Measurements from ENCODE around the gene ADGRG6.
"Not testable (repeated sequence)": the region's sequence is repeated elsewhere in the genome, so short reads cannot be mapped to it uniquely, and the experiment has no call there.

ADGRG6 gene

GRCh38 chr6:142301651-142302391, at the start of gene ADGRG6:
TSS of gene ADGRG6 (plus strand) at chr6:142302007. CDS start at chr6:142302330, 323 bp downstream.
- DNase-seq (ENCODE audit: low read depth in 4 of 4, low spot score in 1 of 4): peak in 2 of 4 experiments; percentile 28 to 43

- DNase-seq (ENCODE audit: low read depth in 4 of 4, low spot score in 1 of 4): no peak
Measured at GRCh38 chr6:142254513-142254912, 47.3 kb upstream of the ADGRG6 start.

- DNase-seq (ENCODE audit: low read depth in 4 of 4, low spot score in 1 of 4): no peak
Measured at GRCh38 chr6:142255785-142256184, 46.0 kb upstream of the ADGRG6 start.

- DNase-seq (ENCODE audit: low read depth in 4 of 4, low spot score in 1 of 4): no peak
Measured at GRCh38 chr6:142258305-142258704, 43.5 kb upstream of the ADGRG6 start.

- DNase-seq (ENCODE audit: low read depth in 4 of 4, low spot score in 1 of 4): no peak
Measured at GRCh38 chr6:142258757-142259156, 43.0 kb upstream of the ADGRG6 start.

GRCh38 chr6:142260748-142261147, 41.1 kb upstream of the ADGRG6 start:
- DNase-seq (ENCODE audit: low read depth in 4 of 4, low spot score in 1 of 4): no peak

DNA sequence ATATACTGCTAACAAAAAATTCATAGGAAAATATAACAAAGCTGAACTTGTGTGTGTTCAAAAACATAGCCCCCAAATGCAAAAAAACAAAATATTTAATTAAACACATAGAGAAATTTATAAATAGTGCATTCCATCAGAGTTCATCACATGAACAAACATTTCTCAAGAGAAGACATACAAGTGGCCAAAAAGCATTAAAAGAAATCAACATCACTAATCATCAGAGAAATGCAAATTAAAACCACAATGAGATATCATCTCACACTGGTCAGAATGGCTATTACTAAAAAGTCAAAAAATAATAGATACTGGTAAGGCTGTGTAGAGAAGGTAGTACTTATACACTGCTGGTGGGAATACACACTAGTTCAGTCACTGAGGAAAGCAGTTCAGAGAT, 39.6 kb upstream of the ADGRG6 start:
- no peak for DNase-seq (ENCODE audit: low read depth in 4 of 4, low spot score in 1 of 4)

GRCh38 chr6:142265476-142265875, 36.3 kb upstream of the ADGRG6 start:
- DNase-seq (ENCODE audit: low read depth in 4 of 4, low spot score in 1 of 4): no peak

DNA sequence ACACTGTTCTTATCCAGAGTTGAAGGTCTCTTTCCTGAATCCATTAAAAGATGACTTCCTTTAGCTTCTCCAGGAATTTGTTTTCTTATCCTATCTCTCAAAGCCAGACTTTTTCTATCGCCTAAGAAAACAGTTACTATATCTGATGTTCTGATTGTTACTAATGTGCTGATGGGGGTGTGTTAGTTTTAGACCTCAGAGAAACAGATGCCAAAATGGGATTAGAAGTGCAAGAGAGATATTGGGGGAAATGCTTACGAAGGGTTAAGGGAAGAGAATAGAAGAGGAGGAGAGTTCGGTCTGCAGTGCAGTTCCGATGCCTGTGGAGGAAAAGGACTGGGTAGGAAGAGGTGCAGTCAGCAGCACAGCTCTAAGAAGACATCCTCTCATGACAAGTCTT, 35.7 kb upstream of the ADGRG6 start:
- DNase-seq (ENCODE audit: low read depth in 4 of 4, low spot score in 1 of 4): no peak

GRCh38 chr6:142271476-142271875, 30.3 kb upstream of the ADGRG6 start:
- DNase-seq (ENCODE audit: low read depth in 4 of 4, low spot score in 1 of 4): no peak

- no peak for DNase-seq (ENCODE audit: low read depth in 4 of 4, low spot score in 1 of 4)
Measured at GRCh38 chr6:142274656-142275055, 27.2 kb upstream of the ADGRG6 start.

- no peak for DNase-seq (ENCODE audit: low read depth in 4 of 4, low spot score in 1 of 4)
Measured at GRCh38 chr6:142275236-142276006, 26.4 kb upstream of the ADGRG6 start.

GRCh38 chr6:142276256-142276655, 25.6 kb upstream of the ADGRG6 start:
- no peak for DNase-seq (ENCODE audit: low read depth in 4 of 4, low spot score in 1 of 4)

DNA sequence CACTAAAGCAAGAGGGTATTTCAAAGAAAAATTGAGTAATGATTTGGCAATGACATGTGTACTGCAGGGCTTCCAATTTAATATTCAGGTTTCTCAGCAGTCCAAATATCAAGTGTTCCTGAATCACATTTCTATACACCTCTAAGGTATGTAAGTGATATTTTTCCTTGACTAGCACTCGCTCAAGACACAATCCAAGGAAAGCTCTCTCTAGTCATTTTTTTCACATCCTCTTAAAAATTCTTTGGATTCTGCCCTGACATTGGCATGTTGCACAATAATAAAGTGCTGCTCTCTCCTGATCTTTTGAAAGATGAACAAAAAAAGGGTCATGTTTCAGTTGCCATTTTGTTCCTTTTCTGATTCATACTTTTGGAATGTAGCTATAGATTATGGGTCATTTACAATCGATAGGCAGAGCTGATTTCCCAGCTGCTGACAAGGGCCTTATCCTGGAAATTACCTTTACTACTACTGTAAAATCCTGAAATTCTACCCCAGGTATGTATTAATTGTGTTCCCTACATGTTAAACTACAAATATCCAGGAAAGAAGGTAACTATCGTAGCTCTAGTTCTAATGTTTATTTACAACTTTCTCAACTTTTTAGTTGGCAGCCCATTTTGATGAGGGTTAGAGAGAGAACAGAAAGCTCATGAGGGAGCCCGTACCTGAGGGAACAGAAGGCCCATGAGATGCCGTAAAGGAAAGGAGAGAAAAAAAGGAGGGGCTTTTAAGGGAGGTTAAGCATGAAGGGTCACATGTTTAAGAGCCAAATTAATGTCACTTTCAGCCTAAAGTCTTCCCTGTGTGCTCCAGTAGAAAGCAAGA, 22.2 kb upstream of the ADGRG6 start:
- DNase-seq (ENCODE audit: low read depth in 4 of 4, low spot score in 1 of 4): no peak

GRCh38 chr6:142280265-142280664, 21.5 kb upstream of the ADGRG6 start:
- DNase-seq (ENCODE audit: low read depth in 4 of 4, low spot score in 1 of 4): no peak

- no peak for DNase-seq (ENCODE audit: low read depth in 4 of 4, low spot score in 1 of 4)
Measured at GRCh38 chr6:142280927-142281326, 20.9 kb upstream of the ADGRG6 start.

DNA sequence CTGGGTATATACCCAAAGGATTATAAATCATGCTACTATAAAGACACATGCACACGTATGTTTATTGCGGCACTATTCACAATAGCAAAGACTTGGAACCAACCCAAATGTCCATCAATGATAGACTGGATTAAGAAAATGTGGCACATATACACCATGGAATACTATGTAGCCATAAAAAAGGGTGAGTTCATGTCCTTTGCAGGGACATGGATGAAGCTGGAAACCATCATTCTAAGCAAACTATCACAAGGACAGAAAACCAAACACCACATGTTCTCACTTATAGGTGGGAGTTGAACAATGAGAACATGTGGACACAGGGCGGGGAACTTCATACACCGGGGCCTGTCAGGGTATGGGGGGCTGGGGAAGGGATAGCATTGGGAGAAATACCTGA, 18.7 kb upstream of the ADGRG6 start:
- not testable (repeated sequence) for DNase-seq (ENCODE audit: low read depth in 4 of 4, low spot score in 1 of 4)

DNA sequence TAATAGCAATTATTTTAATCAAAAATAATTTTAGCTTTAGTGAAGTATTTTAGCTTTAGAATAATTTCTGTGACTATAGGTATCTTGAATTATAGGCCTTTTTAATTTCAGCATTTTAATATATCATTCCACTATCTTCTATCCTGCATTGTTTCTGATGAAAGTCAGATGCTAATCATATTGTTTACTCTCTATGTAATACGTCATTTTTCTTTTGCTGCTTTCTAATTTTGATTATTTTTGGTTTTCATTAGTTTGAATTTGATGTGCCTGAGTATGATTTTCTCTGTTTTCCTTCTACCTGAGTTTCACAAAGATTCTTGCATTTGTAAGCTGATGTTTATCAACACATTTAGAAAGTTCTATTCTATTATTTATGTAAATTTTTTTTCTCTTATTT, 17.4 kb upstream of the ADGRG6 start:
- no peak for DNase-seq (ENCODE audit: low read depth in 4 of 4, low spot score in 1 of 4)

- no peak for DNase-seq (ENCODE audit: low read depth in 4 of 4, low spot score in 1 of 4)
Measured at GRCh38 chr6:142285235-142286087, 16.3 kb upstream of the ADGRG6 start.

- DNase-seq (ENCODE audit: low read depth in 4 of 4, low spot score in 1 of 4): no peak
Measured at GRCh38 chr6:142286088-142286409, 15.8 kb upstream of the ADGRG6 start.

DNA sequence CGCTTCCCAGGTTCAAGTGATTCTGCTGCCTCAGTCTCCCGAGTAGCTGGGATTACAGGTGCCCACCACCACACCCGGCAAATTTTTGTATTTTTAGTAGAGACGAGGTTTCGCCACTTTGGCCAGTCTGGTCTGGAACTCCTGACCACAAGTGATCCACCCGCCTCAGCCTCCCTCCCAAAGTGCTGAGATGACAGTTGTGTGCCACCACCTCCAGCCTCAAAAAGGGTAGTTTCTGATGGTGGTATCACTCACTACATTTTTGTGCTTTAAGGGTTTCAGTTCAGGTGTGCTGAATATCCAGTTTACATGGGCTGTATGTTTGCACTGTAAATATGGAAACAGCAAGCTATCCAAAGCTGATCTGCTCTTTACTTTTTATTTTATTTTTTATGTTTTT, 12.1 kb upstream of the ADGRG6 start:
- DNase-seq (ENCODE audit: low read depth in 4 of 4, low spot score in 1 of 4): no peak

All from stimulated activated CD4-positive, alpha-beta T cell treated with anti-CD3 and anti-CD28 coated beads, Interleukin-1b, Interleukin-23, amount 100 ng/mL, for 24 hours (primary cell).